Ecto neural progenitor cell (in vitro differentiated cells): ENCODE measurements around the gene KLHDC9.
"Not testable (repeated sequence)": the region's sequence is repeated elsewhere in the genome, so short reads cannot be mapped to it uniquely, and the experiment has no call there.

Source experiments
- DNase-seq: peaks from one replicate; pipeline ENCODE4 v3.0.0-alpha.2; 2018; ENCODE audit warnings: low spot score

The KLHDC9 gene

DNA sequence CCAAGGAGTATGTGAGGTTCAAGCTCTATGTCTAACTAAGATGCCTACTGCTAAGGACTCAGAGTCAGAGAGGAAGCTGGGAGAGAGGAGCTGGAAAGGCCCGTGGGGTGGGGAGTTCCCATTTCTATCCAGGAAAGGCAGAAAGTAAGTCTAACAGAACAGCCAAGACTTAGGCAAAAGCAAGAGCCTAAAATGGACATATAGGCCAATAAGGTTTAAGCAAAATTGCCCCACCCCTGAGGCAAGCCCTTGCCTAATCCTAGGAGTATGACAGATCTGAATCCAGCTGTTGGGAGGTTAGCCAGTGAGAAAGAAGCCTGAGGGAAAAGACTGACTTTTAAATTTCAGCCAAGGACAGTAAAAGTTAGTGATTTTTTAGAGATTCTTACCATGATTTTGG lies 1.6 kb upstream of the KLHDC9 start:
- DNase-seq: no peak

DNA sequence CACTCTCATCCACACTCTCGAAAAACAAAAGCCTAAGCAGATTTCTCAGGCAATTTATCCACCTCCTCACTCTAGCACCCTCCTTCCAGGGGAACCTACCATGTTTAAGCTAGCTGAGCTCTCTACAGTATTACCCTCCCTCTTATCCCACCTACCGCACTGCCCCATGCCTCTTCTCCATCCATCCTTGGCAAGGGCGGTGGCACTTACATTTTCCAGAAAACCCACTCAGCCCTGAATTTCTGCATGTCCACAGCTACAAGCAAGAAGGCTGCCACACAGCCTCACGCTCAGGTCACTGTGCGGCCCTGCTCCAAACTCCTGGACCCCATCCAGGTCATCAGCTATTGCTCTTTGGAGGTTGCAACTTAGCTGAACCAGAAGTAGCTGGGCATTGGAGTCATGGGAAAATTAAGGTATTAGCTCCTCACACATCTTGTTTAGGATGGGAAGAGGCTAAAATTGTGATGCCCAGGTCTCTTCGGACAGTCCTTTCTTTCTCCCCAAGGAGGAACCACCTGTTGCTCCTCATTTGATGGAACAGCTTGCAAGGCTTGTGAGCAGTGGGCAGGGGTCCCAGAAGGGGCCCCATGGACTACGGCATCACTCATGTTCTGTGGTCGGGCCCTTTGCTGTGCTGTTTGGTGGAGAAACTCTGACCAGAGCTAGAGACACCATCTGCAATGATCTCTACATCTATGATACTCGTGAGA lies 1.1 kb downstream of the KLHDC9 start:
- DNase-seq: no peak

DNA sequence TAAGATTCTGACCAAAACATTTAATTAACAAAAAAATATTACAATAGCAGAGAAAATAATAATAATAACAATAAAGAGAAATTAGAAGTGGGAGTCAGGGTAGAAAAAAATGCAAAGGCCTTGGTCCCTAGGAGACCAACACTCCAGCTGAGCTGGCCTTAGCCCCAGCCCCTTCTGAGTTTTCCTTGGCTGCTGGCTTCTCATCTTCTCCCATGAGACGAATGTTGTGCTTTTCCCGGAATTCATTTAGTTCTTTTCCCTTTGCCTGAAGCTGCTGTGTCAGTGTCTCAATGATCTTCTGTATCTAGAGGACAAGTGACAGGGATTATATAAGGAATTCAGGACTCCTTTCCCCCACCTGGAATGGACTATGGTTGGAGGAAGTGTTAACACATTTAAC lies 2.4 kb downstream of the KLHDC9 start:
- DNase-seq: no peak

DNA sequence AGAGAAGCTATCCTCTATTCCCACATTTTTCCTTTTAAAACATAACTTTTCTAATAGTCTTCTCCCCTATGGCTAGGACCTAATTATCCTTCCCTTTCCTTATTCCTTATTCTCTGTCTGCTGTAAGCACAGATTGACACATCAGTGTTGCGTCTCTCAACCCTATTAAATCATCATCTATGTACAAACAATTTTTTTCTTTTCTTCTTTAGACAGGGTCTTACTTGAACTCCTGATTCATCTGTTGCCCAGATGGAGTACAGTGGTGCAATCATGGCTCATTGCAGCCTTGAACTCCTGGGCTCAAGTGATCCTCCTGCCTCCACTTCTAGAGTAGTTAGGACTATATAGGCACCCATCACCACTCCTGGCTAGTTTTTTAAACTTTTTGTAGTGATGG lies 8.3 kb downstream of the KLHDC9 start:
- DNase-seq: no peak

DNA sequence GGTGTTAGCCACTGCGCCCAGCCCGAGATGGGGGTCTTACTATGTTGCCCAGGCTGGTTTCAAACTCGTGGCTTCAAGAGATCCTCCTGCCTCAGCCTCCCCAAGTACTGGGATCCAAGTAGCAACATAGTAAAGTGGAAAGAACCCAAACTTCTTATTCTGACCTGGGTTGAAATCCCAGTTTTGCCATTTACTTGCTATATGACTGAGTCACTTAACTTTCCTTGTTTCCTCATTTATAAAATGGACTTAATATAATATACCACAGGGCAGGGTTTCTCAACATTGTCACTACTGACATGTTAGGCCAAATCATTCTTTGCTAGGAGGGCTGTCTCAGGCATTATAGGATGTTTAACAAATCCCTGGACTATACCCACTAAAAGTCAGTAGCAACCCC lies 13.0 kb downstream of the KLHDC9 start:
- DNase-seq: no peak

DNA sequence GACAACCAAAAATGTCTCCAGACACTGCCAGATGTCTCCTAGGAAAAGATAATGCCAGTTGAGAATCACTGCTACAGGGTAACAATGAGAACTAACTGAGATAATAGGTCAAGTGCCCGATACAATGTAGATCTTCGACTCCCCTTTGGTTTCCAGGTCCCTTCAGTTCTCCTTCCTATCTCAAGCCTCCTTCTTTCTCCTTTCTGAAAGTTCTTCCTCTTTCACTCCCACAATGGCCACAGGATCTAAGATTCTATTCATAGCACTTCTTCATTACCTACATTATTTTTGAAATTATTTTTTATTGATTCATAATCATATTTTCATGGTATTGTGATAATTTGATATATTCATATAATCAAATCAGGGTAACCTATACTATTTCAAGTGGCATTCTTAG lies 13.4 kb downstream of the KLHDC9 start:
- no peak for DNase-seq

DNA sequence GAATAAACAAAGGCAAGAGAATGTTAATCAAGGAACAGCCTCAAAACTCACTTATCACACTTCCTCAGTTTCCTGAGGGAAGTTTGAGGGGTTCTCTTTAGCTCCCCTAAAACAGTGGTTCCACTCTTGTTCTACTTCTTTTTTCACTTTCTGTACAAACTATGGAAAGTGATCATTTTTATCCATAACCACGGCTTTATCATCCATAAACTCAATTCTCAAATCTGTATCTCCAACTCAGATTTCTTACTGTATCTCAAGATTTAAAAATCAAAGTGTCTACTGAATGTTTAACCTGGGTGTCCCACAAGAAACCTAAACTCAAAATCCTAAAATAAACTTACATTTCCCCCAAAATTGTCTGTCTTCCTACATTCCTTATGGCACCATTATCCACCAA lies 15.8 kb downstream of the KLHDC9 start:
- no peak for DNase-seq

DNA sequence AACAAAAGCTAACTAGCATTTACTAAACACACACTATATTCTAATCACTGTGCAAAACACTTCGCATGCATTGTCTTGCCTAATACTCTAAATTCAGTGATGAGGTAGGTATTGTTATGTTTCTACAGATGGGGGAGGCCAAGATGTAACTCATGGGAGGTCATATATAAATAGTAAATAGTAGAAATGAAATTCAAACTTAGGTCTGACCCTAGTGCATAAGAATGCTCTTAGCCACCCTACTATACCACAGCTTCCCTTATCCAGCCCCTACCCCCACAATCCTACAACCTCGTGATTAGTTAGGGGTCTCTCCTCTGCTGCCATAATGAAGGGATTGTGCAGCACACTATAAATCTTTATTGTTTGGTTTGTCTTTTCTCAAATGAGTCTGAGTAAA lies 16.4 kb downstream of the KLHDC9 start:
- DNase-seq: no peak

DNA sequence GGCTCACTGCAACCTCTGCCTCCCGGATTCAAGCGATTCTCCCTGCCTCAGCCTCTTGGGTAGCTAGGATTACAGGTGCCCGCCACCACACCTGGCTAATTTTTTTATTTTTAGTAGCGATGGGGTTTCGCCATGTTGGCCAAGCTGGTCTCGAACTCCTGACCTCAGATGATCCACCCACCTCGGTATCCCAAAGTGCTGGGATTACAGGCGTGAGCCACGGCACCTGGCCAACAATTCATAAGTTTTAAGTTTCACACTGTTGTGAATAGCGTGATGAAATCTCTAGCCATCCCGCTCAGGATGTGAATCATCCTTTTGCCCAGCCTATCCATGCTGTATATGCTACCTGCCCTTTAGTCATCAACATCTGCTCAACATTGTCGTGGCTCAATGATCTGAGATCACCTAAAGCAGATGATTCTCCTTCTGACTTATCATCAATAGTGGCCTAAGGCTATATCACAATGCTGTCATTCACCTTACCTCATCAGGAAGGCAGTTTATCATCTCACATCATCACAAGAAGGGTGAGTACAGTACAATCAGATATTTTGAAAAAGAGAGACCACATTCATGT lies 17.1 kb downstream of the KLHDC9 start:
- DNase-seq: no peak

DNA sequence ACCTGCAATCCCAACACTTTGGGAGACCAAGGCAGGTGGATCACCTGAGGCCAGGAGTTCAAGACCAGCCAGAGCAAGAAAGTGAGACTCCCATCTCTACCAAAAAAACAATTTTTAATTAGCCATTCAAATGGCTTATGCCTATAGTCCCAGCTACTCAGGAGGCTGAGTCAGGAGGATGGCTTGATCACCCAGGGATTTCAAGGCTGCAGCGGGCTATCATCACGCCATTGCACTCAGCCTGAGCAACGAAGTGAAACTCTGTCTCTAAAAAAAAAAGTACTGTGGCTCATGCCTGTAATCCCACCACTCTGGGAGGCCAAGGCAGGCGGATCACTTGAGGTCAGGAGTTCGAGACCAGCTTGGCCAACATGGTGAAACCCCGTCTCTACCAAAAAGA lies 17.8 kb downstream of the KLHDC9 start:
- not testable (repeated sequence) for DNase-seq

DNA sequence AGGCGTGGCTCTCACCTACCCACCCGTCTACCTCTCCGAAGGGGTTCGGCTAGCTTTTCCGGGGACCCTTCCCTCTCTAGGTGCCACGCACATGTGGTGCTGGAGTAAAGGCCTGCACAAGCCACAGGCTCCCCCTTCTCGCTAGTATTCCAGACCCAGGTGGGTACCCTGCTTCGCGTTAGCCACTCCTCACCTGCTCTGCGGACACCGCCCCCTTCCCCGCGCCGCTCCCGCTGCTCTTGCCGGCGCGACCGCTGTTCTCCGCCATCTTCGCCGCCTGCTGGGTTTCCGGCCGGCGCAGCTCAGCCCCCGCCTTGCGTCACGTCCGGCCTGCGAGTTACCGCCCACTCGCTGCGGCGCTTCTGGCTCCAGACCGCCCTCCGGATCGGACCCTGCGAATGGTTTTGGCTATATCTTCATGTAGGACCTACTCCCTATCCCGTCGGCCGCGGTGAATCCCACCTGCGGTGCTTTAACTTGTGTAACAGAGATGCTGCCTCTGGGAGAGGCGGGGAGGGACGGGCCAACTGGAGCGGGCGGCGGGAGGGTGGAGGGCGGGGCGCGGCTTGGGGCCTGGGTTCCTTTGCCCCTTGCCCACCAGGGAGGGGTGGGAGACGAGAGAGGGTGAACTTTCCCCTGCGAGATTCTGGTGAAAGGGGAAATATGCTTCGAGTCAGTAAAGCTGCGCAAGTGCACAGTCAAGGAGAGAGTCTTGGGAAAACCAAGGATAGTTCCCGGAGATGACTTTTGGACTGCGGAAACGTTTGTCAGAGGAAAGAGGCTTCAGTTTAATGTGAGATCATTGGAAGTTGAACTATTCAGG lies 19.8 kb downstream of the KLHDC9 start, which contains the start of the genes NIT1 and PFDN2:
Gene NIT1, plus strand, starts transcription at position 347 of the 823 bp plus-strand sequence. Its CDS starts 72 bp downstream, at position 419.
Gene PFDN2, minus strand, starts transcription at position 279 of the 823 bp plus-strand sequence. Its CDS starts 11 bp downstream, at position 268.
- DNase-seq: peak; percentile 92

DNA sequence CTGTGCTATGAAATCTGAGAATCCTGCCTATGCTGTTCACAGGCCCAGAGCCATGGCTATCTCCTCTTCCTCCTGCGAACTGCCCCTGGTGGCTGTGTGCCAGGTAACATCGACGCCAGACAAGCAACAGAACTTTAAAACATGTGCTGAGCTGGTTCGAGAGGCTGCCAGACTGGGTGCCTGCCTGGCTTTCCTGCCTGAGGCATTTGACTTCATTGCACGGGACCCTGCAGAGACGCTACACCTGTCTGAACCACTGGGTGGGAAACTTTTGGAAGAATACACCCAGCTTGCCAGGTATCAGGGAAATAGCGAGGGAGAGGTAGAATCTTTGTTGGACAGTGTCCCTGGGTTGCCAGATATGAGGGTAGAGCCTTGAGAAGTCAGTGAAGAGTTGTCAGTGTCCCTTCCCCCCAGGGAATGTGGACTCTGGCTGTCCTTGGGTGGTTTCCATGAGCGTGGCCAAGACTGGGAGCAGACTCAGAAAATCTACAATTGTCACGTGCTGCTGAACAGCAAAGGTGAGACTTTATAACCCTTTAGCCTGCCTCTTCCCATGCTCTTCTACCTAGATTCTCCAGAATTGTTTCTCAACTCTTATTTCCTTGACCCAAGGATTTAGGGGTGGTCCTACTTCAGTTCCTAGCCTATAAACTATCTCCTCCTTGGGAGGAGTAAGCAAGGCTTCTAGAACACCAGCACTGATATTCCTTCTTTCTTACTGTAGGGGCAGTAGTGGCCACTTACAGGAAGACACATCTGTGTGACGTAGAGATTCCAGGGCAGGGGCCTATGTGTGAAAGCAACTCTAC lies 21.1 kb downstream of the KLHDC9 start:
- no peak for DNase-seq

DNA sequence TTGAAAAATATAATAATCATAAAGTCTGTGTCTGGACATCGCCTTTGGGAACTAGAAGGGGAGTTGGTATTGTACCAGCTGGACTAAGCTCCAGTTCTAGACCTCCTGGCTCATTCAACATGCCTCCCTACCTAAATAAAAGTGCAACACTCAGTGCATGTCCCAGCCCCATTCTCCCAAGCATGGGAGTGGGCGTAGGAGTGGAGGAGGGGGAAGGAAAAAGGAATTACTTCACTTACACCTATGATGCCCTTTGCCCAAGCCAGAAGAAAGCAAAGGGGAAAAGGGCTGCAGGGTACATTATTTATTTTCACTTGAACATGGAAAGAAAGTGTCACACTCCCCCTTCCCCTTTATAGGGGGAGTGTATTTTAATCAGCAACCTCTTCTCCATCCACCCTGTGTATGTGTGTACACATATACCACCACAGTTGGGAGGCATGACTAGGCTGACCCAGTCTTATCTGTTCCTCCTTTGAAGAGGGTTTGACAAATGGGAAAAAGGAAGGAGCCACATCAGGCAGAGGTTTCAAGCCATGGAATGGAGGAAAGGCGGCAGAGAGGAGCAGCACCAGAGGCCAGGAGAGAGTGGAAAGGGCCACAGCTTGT lies 23.0 kb downstream of the KLHDC9 start:
- no peak for DNase-seq

DNA sequence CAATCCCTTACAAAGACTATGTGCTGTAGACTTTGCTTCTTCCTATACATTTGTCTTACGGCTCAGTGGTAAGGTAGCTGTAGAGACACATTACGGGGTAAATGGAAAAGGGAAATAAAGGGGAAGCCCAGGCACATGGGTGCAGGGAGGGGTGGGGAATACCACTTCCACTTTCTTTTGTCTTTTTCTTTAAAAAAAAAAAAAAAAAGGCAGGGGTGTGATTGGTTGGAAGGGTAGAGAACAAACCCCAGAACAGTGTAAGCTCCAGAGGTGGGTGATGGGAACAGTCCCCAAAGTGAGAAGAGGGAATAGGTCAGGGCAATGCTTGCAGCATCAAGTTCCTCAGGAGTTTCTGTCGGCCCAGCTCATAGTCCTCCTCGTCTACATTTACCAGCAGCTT lies 23.7 kb downstream of the KLHDC9 start:
- no peak for DNase-seq

DNA sequence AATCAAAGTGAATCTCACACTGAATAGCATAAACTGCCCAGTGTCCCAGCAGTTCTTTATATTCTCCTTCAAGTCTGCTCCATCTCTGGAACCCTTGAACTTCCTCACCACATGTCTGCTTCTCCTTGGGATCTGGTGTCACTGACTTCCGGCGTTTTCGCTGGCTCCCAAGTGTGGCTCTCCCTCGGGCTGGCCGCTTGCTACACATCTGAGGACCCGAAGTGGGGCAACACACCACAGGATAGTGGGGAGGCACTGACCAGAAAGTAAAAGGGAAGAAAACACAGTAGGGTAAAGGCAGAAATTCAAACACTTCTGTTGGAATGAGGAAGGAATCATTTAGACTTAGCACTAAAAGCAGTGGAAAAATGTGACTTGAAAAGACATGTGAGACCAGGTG lies 24.8 kb downstream of the KLHDC9 start:
- DNase-seq: no peak

DNA sequence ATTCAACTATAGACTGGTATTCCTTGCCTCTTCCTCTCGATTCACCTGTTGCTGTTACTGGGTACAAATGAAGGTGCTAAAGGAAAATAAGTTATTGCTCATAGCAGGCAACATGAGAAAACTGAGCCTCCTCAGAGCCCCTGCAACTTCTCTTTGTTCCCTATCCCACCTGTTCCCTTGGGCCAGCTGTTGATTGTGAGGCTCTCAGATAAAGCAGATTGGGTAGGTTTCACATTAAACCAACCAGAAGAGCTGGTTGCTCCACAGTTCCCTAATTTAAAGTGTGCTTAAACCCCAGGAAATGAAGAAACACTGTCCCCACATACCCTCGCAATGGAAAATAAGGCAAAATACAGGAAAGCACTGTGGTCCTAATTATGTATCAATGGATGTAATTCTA lies 29.5 kb downstream of the KLHDC9 start:
- DNase-seq: no peak

DNA sequence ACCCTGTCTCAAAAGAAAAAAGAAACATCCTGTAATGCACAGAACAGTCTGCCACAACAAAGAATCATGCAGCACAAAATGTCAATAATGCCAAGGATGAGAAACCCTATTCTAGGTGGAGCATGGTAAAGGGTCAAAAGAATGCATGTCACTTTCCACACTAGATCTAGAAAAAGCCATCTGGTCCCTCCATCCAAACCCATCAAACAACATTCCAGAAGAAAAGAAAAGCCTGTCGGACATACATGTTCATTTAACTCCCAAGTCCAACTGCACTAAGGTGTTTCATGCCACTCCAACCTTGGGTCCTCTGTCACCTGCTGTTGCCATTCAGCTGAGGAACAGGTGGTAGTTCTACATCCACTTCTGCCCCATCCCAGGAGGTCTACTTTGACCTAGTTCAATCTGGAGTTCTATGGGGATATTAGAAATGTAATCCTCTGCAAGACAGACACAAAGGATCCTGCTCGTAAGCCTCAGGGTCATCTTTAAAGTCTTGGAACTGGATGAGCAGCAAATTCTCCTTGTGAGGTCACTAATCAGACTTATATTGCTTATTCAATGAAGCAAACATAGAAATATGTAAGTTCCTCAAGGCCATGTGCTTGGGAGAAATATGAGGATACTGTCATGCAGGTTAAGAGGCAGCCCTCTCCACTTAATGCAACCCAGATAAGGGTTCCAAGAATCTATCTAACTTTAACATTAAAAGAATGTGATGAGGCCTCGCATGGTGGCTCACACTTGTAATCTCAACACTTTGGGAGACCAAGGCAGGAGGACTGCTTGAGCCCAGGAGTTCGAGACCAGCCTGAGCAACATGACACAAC lies 30.6 kb downstream of the KLHDC9 start:
- DNase-seq: no peak

DNA sequence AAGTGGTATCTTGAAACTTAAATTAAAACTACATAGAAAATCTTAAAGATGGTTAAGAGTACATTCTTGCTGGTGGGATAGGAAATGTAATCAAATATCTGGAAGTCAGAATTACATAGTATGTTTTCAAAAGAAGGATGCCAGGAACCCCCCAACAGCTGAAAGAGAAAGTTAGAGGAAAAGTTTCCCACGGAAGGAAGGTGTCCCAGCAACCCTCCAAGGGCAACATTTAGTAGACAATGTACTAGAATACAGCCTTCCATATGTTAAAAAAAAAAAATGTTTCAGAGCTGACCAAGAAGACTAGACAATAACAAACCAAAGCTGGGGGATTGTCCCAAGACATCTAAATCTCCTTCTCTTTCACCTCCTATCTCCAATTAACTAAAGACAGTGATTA lies 32.1 kb downstream of the KLHDC9 start:
- DNase-seq: no peak

DNA sequence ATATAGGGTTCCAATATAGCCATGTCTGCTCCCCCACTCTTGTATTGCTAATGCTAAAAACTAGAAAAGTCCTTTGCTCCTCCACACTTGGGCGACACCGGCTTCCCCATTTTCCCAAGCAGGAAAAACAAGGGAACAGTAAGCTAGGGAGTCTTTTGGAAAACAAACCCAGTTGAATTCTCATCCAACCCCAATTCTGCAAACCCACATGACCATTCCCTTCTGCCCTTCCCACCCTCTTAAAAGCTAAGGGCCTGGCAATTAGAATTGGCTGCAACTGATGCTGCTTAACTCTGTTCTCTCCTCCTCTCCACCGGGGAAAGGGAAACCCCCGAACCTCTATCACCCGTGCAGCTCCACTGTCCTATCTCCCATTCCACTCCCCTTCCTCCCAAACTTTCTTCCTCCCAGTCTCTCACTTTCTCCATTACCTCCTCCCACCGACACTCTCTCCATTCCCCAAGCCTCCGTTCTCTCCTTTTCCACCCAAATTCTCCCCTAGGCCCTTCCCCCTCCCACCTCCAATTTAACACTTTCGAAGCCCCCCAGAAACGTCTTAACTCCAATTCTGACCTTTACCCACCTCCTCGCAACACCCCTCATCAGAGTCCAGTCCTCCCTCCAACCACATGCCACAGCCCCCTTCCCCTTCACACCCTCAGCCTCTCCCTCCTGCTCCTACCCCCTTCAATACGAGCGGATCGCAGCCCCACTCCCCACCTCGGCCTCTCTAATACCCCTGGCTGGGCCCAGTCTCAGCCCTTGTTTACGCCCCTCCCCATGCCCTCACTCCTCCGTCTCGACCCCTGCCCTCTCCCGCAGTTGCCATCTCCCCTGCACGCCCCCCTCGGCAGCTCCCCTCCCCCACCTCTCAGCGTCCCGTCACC lies 33.6 kb downstream of the KLHDC9 start:
- DNase-seq: peak; percentile 50
